Adipocyte (in vitro differentiated cells): ENCODE measurements around the gene ATP9A.
A peak's percentile ranks its signal among the peaks of the same experiment; 100 is the strongest.
"Not testable (repeated sequence)": the region's sequence is repeated elsewhere in the genome, so short reads cannot be mapped to it uniquely, and the experiment has no call there.

Source experiments
- DNase-seq: peaks from one replicate; pipeline ENCODE4 v3.0.0-alpha.2; 2015; ENCODE audit warnings: low read depth
- H3K27me3 ChIP-seq: replicated peaks from 2 replicates; pipeline ENCODE4 v1.7.0; 2013; ENCODE audit warnings: mild to moderate bottlenecking, low read length, moderate library complexity; ENCODE audit not compliant: control insufficient read depth, insufficient read depth
- H3K36me3 ChIP-seq: 2 replicates; pipeline ENCODE4 v1.7.0; 2013; ENCODE audit warnings: low read length, mild to moderate bottlenecking, moderate library complexity; ENCODE audit not compliant: control insufficient read depth, insufficient read depth, severe bottlenecking
- H3K4me1 ChIP-seq: 2 replicates; pipeline ENCODE4 v1.7.0; 2013; ENCODE audit warnings: mild to moderate bottlenecking, low read length, moderate library complexity; ENCODE audit not compliant: control insufficient read depth, insufficient read depth
- H3K4me3 ChIP-seq: 2 replicates; pipeline ENCODE4 v1.7.0; 2013; ENCODE audit warnings: mild to moderate bottlenecking, low read length, moderate library complexity
- H3K9ac ChIP-seq: 2 replicates; pipeline ENCODE4 v1.7.0; 2013; ENCODE audit warnings: mild to moderate bottlenecking, low read length, moderate library complexity
- H3K9me3 ChIP-seq: 2 replicates; pipeline ENCODE4 v1.7.0; 2013; ENCODE audit warnings: mild to moderate bottlenecking, low read length, moderate library complexity; ENCODE audit not compliant: control insufficient read depth

The ATP9A gene

DNA sequence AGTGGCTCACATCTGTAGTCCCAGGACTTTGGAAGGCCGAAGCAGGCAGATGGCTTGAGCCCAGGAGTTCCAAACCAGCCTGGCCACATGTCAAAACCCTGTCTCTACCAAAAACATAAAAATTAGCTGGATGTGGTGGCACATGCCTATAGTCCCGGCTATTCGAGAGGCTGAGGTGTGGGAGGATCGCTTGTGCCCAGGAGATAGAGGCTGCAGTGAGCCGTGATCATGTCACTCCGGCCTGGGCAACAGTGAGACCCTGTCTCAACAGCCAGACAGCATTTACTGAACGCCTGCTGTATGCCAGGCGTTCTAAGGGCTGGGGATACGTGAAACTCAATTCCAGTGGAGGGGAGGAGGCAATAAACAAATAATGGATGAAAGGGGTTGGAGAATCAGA lies 69.9 kb downstream of the ATP9A start:
- H3K4me1 ChIP-seq: peaks cover 21% of the 10 kb centered on the region
- no peak overlapping the region for H3K9ac ChIP-seq
- DNase-seq: no peak
- H3K27me3 ChIP-seq: no peaks in the 10 kb centered on the region
- H3K9me3 ChIP-seq: no peaks in the 10 kb centered on the region
- H3K4me3 ChIP-seq: no peak overlapping the region
- peaks cover 15% of the 10 kb centered on the region for H3K36me3 ChIP-seq

DNA sequence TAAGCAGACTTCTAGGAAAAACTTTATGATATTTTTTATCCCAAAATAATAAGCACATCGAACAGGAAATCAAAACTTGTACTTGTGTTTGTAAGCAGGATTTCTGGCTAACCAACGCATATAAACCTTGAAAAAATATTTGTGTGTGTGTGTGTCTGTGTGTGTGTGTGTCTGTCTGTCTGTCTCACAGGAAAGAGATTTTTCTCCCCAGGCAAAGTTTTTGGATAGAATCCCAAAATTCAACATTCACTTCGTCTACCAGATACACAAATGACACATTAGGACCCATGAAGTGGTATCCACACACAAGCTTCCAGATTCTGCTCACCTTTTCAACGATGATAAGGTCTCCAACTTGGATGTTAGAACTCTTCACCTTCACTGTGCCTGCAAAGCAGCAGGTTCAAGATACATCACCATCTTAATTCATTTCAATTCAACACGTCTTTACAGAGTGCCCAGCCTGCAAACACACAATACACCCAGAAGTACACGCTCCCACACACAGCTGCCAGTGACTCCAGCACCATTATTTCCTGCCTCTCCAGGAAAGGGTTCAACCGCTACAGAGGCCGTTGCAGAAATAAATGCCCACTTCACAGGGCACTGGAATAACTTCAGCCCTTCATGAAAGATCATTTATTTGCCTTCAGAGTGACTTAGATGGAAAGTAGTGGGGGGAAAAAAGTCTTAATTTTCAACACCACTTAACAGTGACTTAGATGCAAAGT lies 70.9 kb downstream of the ATP9A start:
- Histone ChIP-seq H3K9ac (peak overlapping the region; percentile 38), H3K27me3 (no peaks in the 10 kb centered on the region), H3K4me1 (peaks cover 21% of the 10 kb centered on the region), H3K9me3 (no peaks in the 10 kb centered on the region), H3K36me3 (peaks cover 22% of the 10 kb centered on the region), H3K4me3 (peak overlapping the region; percentile 39)
- peak; percentile 14 for DNase-seq

- peaks cover 21% of the 10 kb centered on the region for H3K4me1 ChIP-seq
- H3K9ac ChIP-seq: peak overlapping the region; percentile 38
- peak overlapping the region; percentile 39 for H3K4me3 ChIP-seq
- peak; percentile 52 for DNase-seq
- H3K27me3 ChIP-seq: no peaks in the 10 kb centered on the region
- no peaks in the 10 kb centered on the region for H3K9me3 ChIP-seq
- peaks cover 30% of the 10 kb centered on the region for H3K36me3 ChIP-seq
Observed at GRCh38 chr20:51696304-51697071, 71.7 kb downstream of the ATP9A start.

- H3K27me3 ChIP-seq: no peaks in the 10 kb centered on the region
- peak overlapping the region; percentile 38 for H3K9ac ChIP-seq
- no peaks in the 10 kb centered on the region for H3K9me3 ChIP-seq
- DNase-seq: peak; percentile 84
- H3K4me3 ChIP-seq: peak overlapping the region; percentile 39
- peaks cover 21% of the 10 kb centered on the region for H3K4me1 ChIP-seq
- H3K36me3 ChIP-seq: peaks cover 34% of the 10 kb centered on the region
Observed at GRCh38 chr20:51695574-51696303, 72.5 kb downstream of the ATP9A start.

GRCh38 chr20:51692806-51693400 lies 75.3 kb downstream of the ATP9A start:
- H3K4me3 ChIP-seq: no peak overlapping the region
- no peak for DNase-seq
- no peaks in the 10 kb centered on the region for H3K9me3 ChIP-seq
- H3K36me3 ChIP-seq: peaks cover 56% of the 10 kb centered on the region
- H3K27me3 ChIP-seq: no peaks in the 10 kb centered on the region
- H3K9ac ChIP-seq: no peak overlapping the region
- peaks cover 21% of the 10 kb centered on the region for H3K4me1 ChIP-seq

- H3K4me3 ChIP-seq: no peak overlapping the region
- H3K4me1 ChIP-seq: peaks cover 14% of the 10 kb centered on the region
- peaks cover 65% of the 10 kb centered on the region for H3K36me3 ChIP-seq
- no peak for DNase-seq
- no peaks in the 10 kb centered on the region for H3K27me3 ChIP-seq
- no peaks in the 10 kb centered on the region for H3K9me3 ChIP-seq
- H3K9ac ChIP-seq: no peak overlapping the region
Observed at GRCh38 chr20:51691703-51692102, 76.5 kb downstream of the ATP9A start.

- no peak overlapping the region for H3K4me3 ChIP-seq
- H3K9ac ChIP-seq: no peak overlapping the region
- H3K9me3 ChIP-seq: no peaks in the 10 kb centered on the region
- no peaks in the 10 kb centered on the region for H3K27me3 ChIP-seq
- H3K36me3 ChIP-seq: peaks cover 59% of the 10 kb centered on the region
- DNase-seq: no peak
- H3K4me1 ChIP-seq: no peaks in the 10 kb centered on the region
Observed at GRCh38 chr20:51688600-51689244, 79.5 kb downstream of the ATP9A start.

- H3K9ac ChIP-seq: no peak overlapping the region
- no peaks in the 10 kb centered on the region for H3K9me3 ChIP-seq
- H3K36me3 ChIP-seq: peaks cover 52% of the 10 kb centered on the region
- no peak for DNase-seq
- H3K4me3 ChIP-seq: no peak overlapping the region
- no peaks in the 10 kb centered on the region for H3K27me3 ChIP-seq
- H3K4me1 ChIP-seq: no peaks in the 10 kb centered on the region
Observed at GRCh38 chr20:51687630-51688029, 80.6 kb downstream of the ATP9A start.

DNA sequence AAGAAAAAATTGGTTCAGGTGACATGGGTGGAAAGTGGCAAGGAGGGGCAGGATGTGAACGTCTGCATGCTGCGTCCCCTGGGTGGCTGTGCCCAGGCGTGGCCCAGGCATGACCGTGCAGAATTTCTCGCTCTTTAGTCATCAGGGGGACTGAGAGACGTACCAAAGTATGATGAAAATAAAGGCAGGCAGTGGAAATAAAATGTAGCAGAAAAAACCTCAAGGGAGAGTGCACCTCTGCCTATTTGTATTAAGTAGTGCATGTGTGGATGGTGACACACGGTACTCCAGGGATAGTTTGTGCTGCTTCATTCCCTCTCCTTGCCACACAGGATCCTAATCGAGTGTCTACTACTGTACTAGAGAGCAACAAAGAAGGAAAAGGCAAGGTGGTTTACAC lies 81.1 kb downstream of the ATP9A start:
- Histone ChIP-seq H3K36me3 (peaks cover 51% of the 10 kb centered on the region), H3K27me3 (no peaks in the 10 kb centered on the region), H3K4me3 (no peak overlapping the region), H3K9me3 (no peaks in the 10 kb centered on the region), H3K9ac (no peak overlapping the region), H3K4me1 (no peaks in the 10 kb centered on the region)
- DNase-seq: peak; percentile 33

- H3K27me3 ChIP-seq, H3K9ac ChIP-seq, H3K4me3 ChIP-seq, H3K4me1 ChIP-seq, DNase-seq, H3K9me3 ChIP-seq: not testable (repeated sequence)
- H3K36me3 ChIP-seq: peaks cover 50% of the 10 kb centered on the region
Observed at GRCh38 chr20:51685494-51685893, 82.7 kb downstream of the ATP9A start.
